ENCODE results near the gene PPP1R13L.

DNA sequence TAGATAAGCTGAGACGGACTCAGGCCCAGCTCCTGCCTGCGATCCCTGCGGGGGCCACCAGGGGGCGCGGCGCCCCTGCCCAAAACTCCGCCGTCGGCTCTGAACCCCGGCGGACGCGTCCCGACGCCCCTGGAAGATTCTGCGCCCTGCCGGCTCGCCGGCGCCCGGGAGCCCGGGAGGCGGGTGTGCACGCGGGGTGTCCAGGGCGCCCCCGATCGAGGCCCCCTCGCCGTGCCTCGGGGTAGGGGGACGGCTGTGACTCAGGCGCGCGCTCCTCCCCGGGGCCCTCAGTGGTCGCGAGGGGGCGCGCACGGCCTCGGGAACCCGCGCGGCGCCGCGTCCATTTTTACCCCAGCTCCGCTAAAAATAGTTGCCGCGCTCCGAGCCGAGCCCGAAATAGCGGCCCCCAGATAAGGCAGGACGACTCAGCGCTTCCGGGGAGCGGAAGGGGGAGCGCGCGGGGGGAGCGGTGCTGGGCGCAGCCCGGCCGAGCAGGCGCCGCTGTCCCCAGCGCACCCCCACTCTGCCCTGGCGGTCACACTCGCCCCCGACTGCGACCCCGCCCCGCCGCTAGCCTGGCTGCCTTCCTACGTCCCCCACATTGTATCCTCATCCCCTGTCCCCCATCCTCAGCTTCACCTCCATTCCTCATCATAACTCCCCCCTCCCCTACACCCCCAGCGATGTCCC lies 34.8 kb upstream of the PPP1R13L start:
- TF ChIP-seq, protein P1, sequence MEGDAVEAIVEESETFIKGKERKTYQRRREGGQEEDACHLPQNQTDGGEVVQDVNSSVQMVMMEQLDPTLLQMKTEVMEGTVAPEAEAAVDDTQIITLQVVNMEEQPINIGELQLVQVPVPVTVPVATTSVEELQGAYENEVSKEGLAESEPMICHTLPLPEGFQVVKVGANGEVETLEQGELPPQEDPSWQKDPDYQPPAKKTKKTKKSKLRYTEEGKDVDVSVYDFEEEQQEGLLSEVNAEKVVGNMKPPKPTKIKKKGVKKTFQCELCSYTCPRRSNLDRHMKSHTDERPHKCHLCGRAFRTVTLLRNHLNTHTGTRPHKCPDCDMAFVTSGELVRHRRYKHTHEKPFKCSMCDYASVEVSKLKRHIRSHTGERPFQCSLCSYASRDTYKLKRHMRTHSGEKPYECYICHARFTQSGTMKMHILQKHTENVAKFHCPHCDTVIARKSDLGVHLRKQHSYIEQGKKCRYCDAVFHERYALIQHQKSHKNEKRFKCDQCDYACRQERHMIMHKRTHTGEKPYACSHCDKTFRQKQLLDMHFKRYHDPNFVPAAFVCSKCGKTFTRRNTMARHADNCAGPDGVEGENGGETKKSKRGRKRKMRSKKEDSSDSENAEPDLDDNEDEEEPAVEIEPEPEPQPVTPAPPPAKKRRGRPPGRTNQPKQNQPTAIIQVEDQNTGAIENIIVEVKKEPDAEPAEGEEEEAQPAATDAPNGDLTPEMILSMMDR (IDR thresholded peaks at IDR 0.05): peak; percentile 99
- peak; percentile 14 to 44 for TF ChIP-seq POLR2A (IDR thresholded peaks at IDR 0.05)

Data from uterus (tissue), 2 donors.